Esophagus squamous epithelium (tissue), 4 donors: Measurements from ENCODE around the gene BAIAP2.

Source experiments
- CTCF ChIP-seq, 6 experiments: fragments of 450-650 bp in 4 of 6; fragments of 200-600 bp in 2 of 6; sonication (generic) in 2 of 6; IDR thresholded peaks; one replicate each; pipeline ENCODE4 v1.5.1; 2016 to 2019; ENCODE audit warnings: antibody characterized with exemption in 6 of 6, mild to moderate bottlenecking in 4 of 6, moderate library complexity in 4 of 6
- POLR2A ChIP-seq, 4 donors: fragments of 450-650 bp; IDR thresholded peaks; one replicate each; pipeline ENCODE4 v1.6.1; 2017; ENCODE audit warnings: antibody characterized with exemption in 4 of 4, mild to moderate bottlenecking in 4 of 4, moderate library complexity in 3 of 4

DNA sequence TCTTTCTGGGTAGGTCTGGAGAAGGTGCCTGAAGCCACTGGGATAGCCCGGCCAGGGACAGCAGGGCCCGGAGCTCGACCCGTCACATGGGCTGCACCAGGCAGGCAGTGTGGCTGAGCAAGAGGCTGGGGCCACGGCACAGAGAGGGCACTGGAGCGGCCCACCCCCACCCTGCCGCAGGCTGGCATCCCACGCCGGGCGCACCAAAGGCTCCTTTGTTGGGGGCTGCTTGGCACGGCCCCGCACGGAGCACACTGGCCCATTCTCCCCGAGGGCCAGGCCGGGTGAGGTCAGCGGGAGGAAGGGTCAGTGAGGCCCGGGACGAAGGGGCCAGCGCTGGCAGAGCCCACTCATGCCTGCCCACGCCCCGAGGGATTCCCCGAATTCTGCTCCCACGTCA, 93.8 kb downstream of the BAIAP2 start:
- no peak for TF ChIP-seq CTCF (IDR thresholded peaks at IDR 0.05)
- TF ChIP-seq POLR2A (IDR thresholded peaks at IDR 0.05), result no peak
